Dedifferentiated amniotic fluid mesenchymal stem cell (primary cell): ENCODE data around the gene CCDC69.
"Not testable (repeated sequence)": the region's sequence is repeated elsewhere in the genome, so short reads cannot be mapped to it uniquely, and the experiment has no call there.

Source experiments
- DNase-seq: peaks from one replicate; pipeline ENCODE4 v3.0.0-alpha.2; 2016; ENCODE audit errors: extremely low spot score

CCDC69 gene

GRCh38 chr5:151192626-151193025, 31.3 kb downstream of the CCDC69 start:
- no peak for DNase-seq

GRCh38 chr5:151191661-151192060, 32.2 kb downstream of the CCDC69 start:
- DNase-seq, result no peak

GRCh38 chr5:151189151-151189550, 34.7 kb downstream of the CCDC69 start:
- DNase-seq, result no peak

- no peak for DNase-seq
These were observed 37.4 kb downstream of the CCDC69 start for GRCh38 chr5:151186538-151186937.

- no peak for DNase-seq
These were observed 37.8 kb downstream of the CCDC69 start for GRCh38 chr5:151186052-151186451.

- DNase-seq, result no peak
These were observed 39.4 kb downstream of the CCDC69 start for GRCh38 chr5:151184316-151185042.

- DNase-seq, result no peak
These were observed 40.2 kb downstream of the CCDC69 start for GRCh38 chr5:151183456-151184245.

- DNase-seq, result no peak
These were observed 40.9 kb downstream of the CCDC69 start for GRCh38 chr5:151182976-151183375.

GRCh38 chr5:151182524-151182900, 41.4 kb downstream of the CCDC69 start:
- no peak for DNase-seq

GRCh38 chr5:151181818-151182523, 41.9 kb downstream of the CCDC69 start:
- DNase-seq, result no peak

GRCh38 chr5:151180291-151180690, 43.6 kb downstream of the CCDC69 start:
- no peak for DNase-seq

- DNase-seq, result no peak
These were observed 44.4 kb downstream of the CCDC69 start for GRCh38 chr5:151179489-151179840.

GRCh38 chr5:151178777-151179488, 45.0 kb downstream of the CCDC69 start:
- DNase-seq, result no peak

- DNase-seq, result no peak
These were observed 45.5 kb downstream of the CCDC69 start for GRCh38 chr5:151178372-151178771.

- not testable (repeated sequence) for DNase-seq
These were observed 47.6 kb downstream of the CCDC69 start for GRCh38 chr5:151176268-151176667.

GRCh38 chr5:151174612-151175101, 49.2 kb downstream of the CCDC69 start:
- DNase-seq, result no peak

GRCh38 chr5:151173711-151174611, 49.9 kb downstream of the CCDC69 start:
- DNase-seq, result no peak

GRCh38 chr5:151171529-151171928, 52.4 kb downstream of the CCDC69 start:
- no peak for DNase-seq

- DNase-seq, result no peak
These were observed 55.1 kb downstream of the CCDC69 start for GRCh38 chr5:151168602-151169344.

GRCh38 chr5:151167022-151167421, 56.9 kb downstream of the CCDC69 start:
- no peak for DNase-seq
